ENCODE measurements around the gene OR13J1. TPM values are rescaled to one million over a fixed set of nuclear protein-coding genes. Genes with fewer than 3 reads are reported as not detected.
"Not testable (repeated sequence)": the region's sequence is repeated elsewhere in the genome, so short reads cannot be mapped to it uniquely, and the experiment has no call there.

Gene OR13J1
- not detected for total RNA-seq

GRCh38 chr9:35870351-35870923 lies at the start of gene OR13J1:
OR13J1 (minus strand) TSS chr9:35870401; CDS start chr9:35870401, 0 bp downstream.
- Mint-ChIP-seq H3K9me3 (ENCODE audit: insufficient read depth) (no peaks in the 10 kb centered on the region), H3K27ac (no peak within 1 kb of the TSS), H3K4me1 (ENCODE audit: low read depth) (no peaks in the 10 kb centered on the region), H3K27me3 (ENCODE audit: low read depth) (peaks cover 4% of the 10 kb centered on the region), H3K36me3 (ENCODE audit: low read depth) (no peaks in the 10 kb centered on the region), H3K4me3 (no peak within 1 kb of the TSS)
- ATAC-seq (no peak), DNase-seq (no peak)
- CTCF ChIA-PET: interaction anchor here (0.9 kb wide), 1 partner anchor 12 kb away, joined by 3 read pairs; no protein-coding TSS in a partner anchor
- POLR2A ChIA-PET: no interaction called here

GRCh38 chr9:35919212-35920008 lies 49.2 kb upstream of the OR13J1 start:
- Mint-ChIP-seq H3K4me1 (ENCODE audit: low read depth) (no peaks in the 10 kb centered on the region), H3K27ac (no peak overlapping the region), H3K9me3 (ENCODE audit: insufficient read depth) (no peaks in the 10 kb centered on the region), H3K36me3 (ENCODE audit: low read depth) (no peaks in the 10 kb centered on the region), H3K27me3 (ENCODE audit: low read depth) (peaks cover 3% of the 10 kb centered on the region), H3K4me3 (no peak overlapping the region)
- DNase-seq (no peak), ATAC-seq (no peak)
- ChIA-PET CTCF (interaction anchor here (1.6 to 3.1 kb wide), 3 partner anchors 9 to 35 kb away, joined by 3 to 13 read pairs (median 7); no protein-coding TSS in a partner anchor), POLR2A (no interaction called here)

GRCh38 chr9:35918780-35919179 lies 48.6 kb upstream of the OR13J1 start:
- ATAC-seq (no peak), DNase-seq (no peak)
- Mint-ChIP-seq H3K27ac (no peak overlapping the region), H3K27me3 (ENCODE audit: low read depth) (peaks cover 3% of the 10 kb centered on the region), H3K9me3 (ENCODE audit: insufficient read depth) (no peaks in the 10 kb centered on the region), H3K4me3 (no peak overlapping the region), H3K4me1 (ENCODE audit: low read depth) (no peaks in the 10 kb centered on the region), H3K36me3 (ENCODE audit: low read depth) (no peaks in the 10 kb centered on the region)
- ChIA-PET POLR2A (no interaction called here), CTCF (interaction anchor here (1.4 to 1.8 kb wide), 2 partner anchors 15 to 16 kb away, joined by 4 to 7 read pairs; no protein-coding TSS in a partner anchor)

- ATAC-seq (no peak), DNase-seq (no peak)
- Mint-ChIP-seq H3K4me1 (ENCODE audit: low read depth) (no peaks in the 10 kb centered on the region), H3K9me3 (ENCODE audit: insufficient read depth) (no peaks in the 10 kb centered on the region), H3K36me3 (ENCODE audit: low read depth) (no peaks in the 10 kb centered on the region), H3K27ac (no peak overlapping the region), H3K27me3 (ENCODE audit: low read depth) (no peaks in the 10 kb centered on the region), H3K4me3 (no peak overlapping the region)
- CTCF ChIA-PET: interaction anchor here (1.2 to 1.4 kb wide), 2 partner anchors 14 to 28 kb away, joined by 3 to 4 read pairs; no protein-coding TSS in a partner anchor
- POLR2A ChIA-PET: interaction anchor here (0.6 kb wide), 1 partner anchor 1717 kb away, joined by 3 read pairs; no protein-coding TSS in a partner anchor
These were observed 47.1 kb upstream of the OR13J1 start for GRCh38 chr9:35917261-35917660.

GRCh38 chr9:35915681-35916294 lies 45.6 kb upstream of the OR13J1 start:
- H3K27ac Mint-ChIP-seq: no peak overlapping the region
- no peak overlapping the region for H3K4me3 Mint-ChIP-seq
- no peak for DNase-seq
- no peaks in the 10 kb centered on the region for H3K9me3 Mint-ChIP-seq (ENCODE audit: insufficient read depth)
- no peaks in the 10 kb centered on the region for H3K27me3 Mint-ChIP-seq (ENCODE audit: low read depth)
- ChIA-PET POLR2A (no interaction called here), CTCF (no interaction called here)
- peaks cover 12% of the 10 kb centered on the region for H3K4me1 Mint-ChIP-seq (ENCODE audit: low read depth)
- no peaks in the 10 kb centered on the region for H3K36me3 Mint-ChIP-seq (ENCODE audit: low read depth)
- no peak for ATAC-seq

GRCh38 chr9:35914301-35914807 lies 44.2 kb upstream of the OR13J1 start:
- Mint-ChIP-seq H3K27ac (no peak overlapping the region), H3K4me3 (no peak overlapping the region), H3K9me3 (ENCODE audit: insufficient read depth) (no peaks in the 10 kb centered on the region), H3K4me1 (ENCODE audit: low read depth) (peaks cover 24% of the 10 kb centered on the region), H3K27me3 (ENCODE audit: low read depth) (no peaks in the 10 kb centered on the region), H3K36me3 (ENCODE audit: low read depth) (no peaks in the 10 kb centered on the region)
- DNase-seq: peak; percentile 50
- ChIA-PET CTCF (no interaction called here), POLR2A (no interaction called here)
- ATAC-seq: peak; percentile 58

GRCh38 chr9:35913429-35913828 lies 43.2 kb upstream of the OR13J1 start:
- H3K27me3 Mint-ChIP-seq (ENCODE audit: low read depth); ATAC-seq; H3K4me3 Mint-ChIP-seq; H3K27ac Mint-ChIP-seq; POLR2A ChIA-PET; DNase-seq; H3K36me3 Mint-ChIP-seq (ENCODE audit: low read depth); H3K9me3 Mint-ChIP-seq (ENCODE audit: insufficient read depth); CTCF ChIA-PET: not testable (repeated sequence)
- H3K4me1 Mint-ChIP-seq (ENCODE audit: low read depth): peaks cover 32% of the 10 kb centered on the region

- H3K36me3 Mint-ChIP-seq (ENCODE audit: low read depth): no peaks in the 10 kb centered on the region
- no peak for DNase-seq
- no peak overlapping the region for H3K4me3 Mint-ChIP-seq
- ATAC-seq: no peak
- POLR2A ChIA-PET: no interaction called here
- H3K4me1 Mint-ChIP-seq (ENCODE audit: low read depth): peaks cover 36% of the 10 kb centered on the region
- no peaks in the 10 kb centered on the region for H3K9me3 Mint-ChIP-seq (ENCODE audit: insufficient read depth)
- CTCF ChIA-PET: interaction anchor here (1.1 kb wide), 1 partner anchor 42 kb away, joined by 3 read pairs; no protein-coding TSS in a partner anchor
- no peak overlapping the region for H3K27ac Mint-ChIP-seq
- no peaks in the 10 kb centered on the region for H3K27me3 Mint-ChIP-seq (ENCODE audit: low read depth)
These were observed 42.7 kb upstream of the OR13J1 start for GRCh38 chr9:35912791-35913400.

GRCh38 chr9:35911690-35912089 lies 41.5 kb upstream of the OR13J1 start:
- no peak for ATAC-seq
- H3K4me1 Mint-ChIP-seq (ENCODE audit: low read depth): peaks cover 42% of the 10 kb centered on the region
- H3K36me3 Mint-ChIP-seq (ENCODE audit: low read depth): no peaks in the 10 kb centered on the region
- H3K27me3 Mint-ChIP-seq (ENCODE audit: low read depth): no peaks in the 10 kb centered on the region
- CTCF ChIA-PET: interaction anchor here (0.7 to 2.5 kb wide), 14 partner anchors 9 to 121 kb away, joined by 3 to 20 read pairs (median 5); partner anchors contain the start of gene HINT2
- POLR2A ChIA-PET: interaction anchor here (0.5 kb wide), 1 partner anchor 829 kb away, joined by 3 read pairs; no protein-coding TSS in a partner anchor
- no peak overlapping the region for H3K4me3 Mint-ChIP-seq
- DNase-seq: no peak
- H3K9me3 Mint-ChIP-seq (ENCODE audit: insufficient read depth): no peaks in the 10 kb centered on the region
- H3K27ac Mint-ChIP-seq: peak overlapping the region; percentile 26

- no peaks in the 10 kb centered on the region for H3K27me3 Mint-ChIP-seq (ENCODE audit: low read depth)
These were observed 40.6 kb upstream of the OR13J1 start for GRCh38 chr9:35910613-35911359.

More at GRCh38 chr9:35910613-35911359, 40.6 kb upstream of the OR13J1 start:
- Mint-ChIP-seq H3K27ac (peak overlapping the region; percentile 92), H3K4me3 (peak overlapping the region; percentile 20), H3K4me1 (ENCODE audit: low read depth) (peaks cover 42% of the 10 kb centered on the region), H3K36me3 (ENCODE audit: low read depth) (no peaks in the 10 kb centered on the region), H3K9me3 (ENCODE audit: insufficient read depth) (no peaks in the 10 kb centered on the region)
- POLR2A ChIA-PET: no interaction called here
- CTCF ChIA-PET: interaction anchor here (0.7 to 2.5 kb wide), 16 partner anchors 8 to 121 kb away, joined by 3 to 20 read pairs (median 4); partner anchors contain the start of gene HINT2
- ATAC-seq: peak; percentile 63
- peak; percentile 64 for DNase-seq

Measured in activated CD8-positive, alpha-beta T cell treated with anti-CD3 and anti-CD28 coated beads, Interleukin-2, amount 10 ng/mL, durations not matched to agents 7 days and 5 days (primary cell).